Measurements from ENCODE around the gene PNLIPRP3. TPM values are rescaled to one million over a fixed set of nuclear protein-coding genes. Genes with fewer than 3 reads are reported as not detected.

Gene PNLIPRP3
- polyA plus RNA-seq, 1 of the 3 experiments (the other 2 are of a cell fraction) = not detected

DNA sequence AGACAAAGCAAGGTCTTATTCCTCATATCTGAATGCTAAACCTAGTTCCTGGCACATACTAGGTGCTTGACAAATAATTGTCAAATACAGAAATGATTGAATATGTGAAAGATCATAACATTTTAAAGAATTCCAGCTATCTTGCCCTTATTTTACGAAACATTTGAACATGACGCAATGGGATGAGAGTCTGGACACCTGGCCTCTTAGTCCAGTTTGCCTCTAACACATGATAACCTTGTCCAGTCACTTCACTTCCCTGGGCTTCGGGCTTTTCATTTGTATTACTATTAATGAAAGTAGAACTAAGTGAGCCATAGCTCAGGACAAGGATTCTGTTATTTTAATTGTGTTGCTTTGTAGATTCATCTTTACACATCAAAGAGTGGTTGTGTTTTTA lies 32.6 kb downstream of the PNLIPRP3 start:
- Histone ChIP-seq H3K27me3 (ENCODE audit: insufficient read depth) (no peaks in the 10 kb centered on the region), H3K9ac (no peak overlapping the region), H2AFZ (ENCODE audit: low read depth) (no peak overlapping the region), H3K4me3 (ENCODE audit: low read depth in 2 of 2, low read length in 1 of 2) (no peak overlapping the region), H3K9me2 (no peaks in the 10 kb centered on the region), H3K4me1 (ENCODE audit: control insufficient read depth in 1 of 2, insufficient read depth in 2 of 2, low read depth in 1 of 2, low read length in 1 of 2) (no peaks in the 10 kb centered on the region), H4K20me1 (ENCODE audit: insufficient read depth) (no peaks in the 10 kb centered on the region), H3K79me2 (ENCODE audit: insufficient read depth) (no peaks in the 10 kb centered on the region), H3K9me3 (no peaks in the 10 kb centered on the region), H3K4me2 (no peak overlapping the region), H3F3A (replicated peaks; ENCODE audit: insufficient read depth) (no peaks in the 10 kb centered on the region), H3K27ac (ENCODE audit: low read depth in 2 of 2, low read length in 1 of 2) (no peak overlapping the region), H3K36me3 (replicated peaks in 1 of 2; ENCODE audit: control insufficient read depth in 1 of 2, insufficient read depth in 2 of 2, low read length in 1 of 2) (no peaks in the 10 kb centered on the region)
- CTCF ChIA-PET = interaction anchor here (1.6 kb wide), 1 partner anchor 10 kb away, joined by 6 read pairs; no protein-coding TSS in a partner anchor
- POLR2A ChIA-PET = no interaction called here
- TF ChIP-seq JUND (IDR thresholded peaks at IDR 0.05) (no peak), RFX5 (IDR thresholded peaks at IDR 0.05; ENCODE audit: low read length) (no peak), RAD21 (IDR thresholded peaks at IDR 0.05; ENCODE audit: low read length) (no peak), FOXJ3 (CRISPR knock-in tag; IDR thresholded peaks at IDR 0.05) (no peak), MXI1 (IDR thresholded peaks at IDR 0.05; ENCODE audit: low read depth, low read length) (no peak), FOSL2 (IDR thresholded peaks at IDR 0.05; ENCODE audit: borderline replicate concordance, low read depth) (no peak), TCF12 (IDR thresholded peaks at IDR 0.05) (no peak), SIN3A (IDR thresholded peaks at IDR 0.05; ENCODE audit: borderline replicate concordance, low read depth, low read length) (no peak), CHD2 (IDR thresholded peaks at IDR 0.05; ENCODE audit: low read length, partially characterized antibody) (no peak), RXRA (IDR thresholded peaks at IDR 0.05; ENCODE audit: borderline replicate concordance, low read depth) (no peak), RCOR1 (IDR thresholded peaks at IDR 0.05; ENCODE audit: low read length) (no peak), NFIC (IDR thresholded peaks at IDR 0.05; ENCODE audit: borderline replicate concordance) (no peak), FOXM1 (IDR thresholded peaks at IDR 0.05; ENCODE audit: low read depth) (no peak), NRF1 (IDR thresholded peaks at IDR 0.05; ENCODE audit: low read depth, low read length) (no peak), MEF2A (IDR thresholded peaks at IDR 0.05; ENCODE audit: borderline replicate concordance, low read depth) (no peak), SMC3 (IDR thresholded peaks at IDR 0.05; ENCODE audit: low read depth, low read length) (no peak)
- TF ChIP-seq, protein P1, sequence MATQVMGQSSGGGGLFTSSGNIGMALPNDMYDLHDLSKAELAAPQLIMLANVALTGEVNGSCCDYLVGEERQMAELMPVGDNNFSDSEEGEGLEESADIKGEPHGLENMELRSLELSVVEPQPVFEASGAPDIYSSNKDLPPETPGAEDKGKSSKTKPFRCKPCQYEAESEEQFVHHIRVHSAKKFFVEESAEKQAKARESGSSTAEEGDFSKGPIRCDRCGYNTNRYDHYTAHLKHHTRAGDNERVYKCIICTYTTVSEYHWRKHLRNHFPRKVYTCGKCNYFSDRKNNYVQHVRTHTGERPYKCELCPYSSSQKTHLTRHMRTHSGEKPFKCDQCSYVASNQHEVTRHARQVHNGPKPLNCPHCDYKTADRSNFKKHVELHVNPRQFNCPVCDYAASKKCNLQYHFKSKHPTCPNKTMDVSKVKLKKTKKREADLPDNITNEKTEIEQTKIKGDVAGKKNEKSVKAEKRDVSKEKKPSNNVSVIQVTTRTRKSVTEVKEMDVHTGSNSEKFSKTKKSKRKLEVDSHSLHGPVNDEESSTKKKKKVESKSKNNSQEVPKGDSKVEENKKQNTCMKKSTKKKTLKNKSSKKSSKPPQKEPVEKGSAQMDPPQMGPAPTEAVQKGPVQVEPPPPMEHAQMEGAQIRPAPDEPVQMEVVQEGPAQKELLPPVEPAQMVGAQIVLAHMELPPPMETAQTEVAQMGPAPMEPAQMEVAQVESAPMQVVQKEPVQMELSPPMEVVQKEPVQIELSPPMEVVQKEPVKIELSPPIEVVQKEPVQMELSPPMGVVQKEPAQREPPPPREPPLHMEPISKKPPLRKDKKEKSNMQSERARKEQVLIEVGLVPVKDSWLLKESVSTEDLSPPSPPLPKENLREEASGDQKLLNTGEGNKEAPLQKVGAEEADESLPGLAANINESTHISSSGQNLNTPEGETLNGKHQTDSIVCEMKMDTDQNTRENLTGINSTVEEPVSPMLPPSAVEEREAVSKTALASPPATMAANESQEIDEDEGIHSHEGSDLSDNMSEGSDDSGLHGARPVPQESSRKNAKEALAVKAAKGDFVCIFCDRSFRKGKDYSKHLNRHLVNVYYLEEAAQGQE (IDR thresholded peaks at IDR 0.05; ENCODE audit: low read depth, low read length) = no peak
- 29% methylated on average over 3 of the region's 3 CpGs for WGBS (ENCODE audit: low lambda C conversion rate)
- DNase-seq = no peak

DNA sequence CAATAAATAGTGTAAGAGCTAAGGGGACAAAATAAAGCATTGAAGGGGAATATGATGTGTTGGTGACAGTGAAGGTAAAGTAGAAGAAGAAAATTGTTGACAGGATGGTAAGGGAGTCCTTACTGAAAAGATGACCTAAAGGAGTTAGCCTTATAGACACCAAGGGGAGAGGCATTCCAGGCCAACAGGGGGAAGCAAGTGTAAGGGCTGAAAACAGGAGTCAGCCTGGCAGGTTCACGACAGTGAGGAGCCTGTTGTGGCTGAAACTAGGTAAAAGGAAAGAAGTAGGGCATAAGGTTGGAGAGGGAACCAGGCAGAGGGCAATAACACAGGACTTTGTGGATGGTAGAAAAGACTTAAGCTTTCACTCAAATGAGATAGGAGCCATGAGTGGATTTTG lies 34.0 kb downstream of the PNLIPRP3 start:
- Histone ChIP-seq H3K4me3 (ENCODE audit: low read depth in 2 of 2, low read length in 1 of 2) (no peak overlapping the region), H3K36me3 (replicated peaks in 1 of 2; ENCODE audit: control insufficient read depth in 1 of 2, insufficient read depth in 2 of 2, low read length in 1 of 2) (no peaks in the 10 kb centered on the region), H3K4me2 (no peak overlapping the region), H3F3A (replicated peaks; ENCODE audit: insufficient read depth) (no peaks in the 10 kb centered on the region), H3K4me1 (ENCODE audit: control insufficient read depth in 1 of 2, insufficient read depth in 2 of 2, low read depth in 1 of 2, low read length in 1 of 2) (no peaks in the 10 kb centered on the region), H3K27me3 (ENCODE audit: insufficient read depth) (no peaks in the 10 kb centered on the region), H3K9me3 (no peaks in the 10 kb centered on the region), H3K9me2 (no peaks in the 10 kb centered on the region), H3K9ac (no peak overlapping the region), H4K20me1 (ENCODE audit: insufficient read depth) (no peaks in the 10 kb centered on the region), H2AFZ (ENCODE audit: low read depth) (no peak overlapping the region), H3K79me2 (ENCODE audit: insufficient read depth) (no peaks in the 10 kb centered on the region), H3K27ac (ENCODE audit: low read depth in 2 of 2, low read length in 1 of 2) (no peak overlapping the region)
- ChIA-PET CTCF (no interaction called here), POLR2A (no interaction called here)
- TF ChIP-seq, protein P2, sequence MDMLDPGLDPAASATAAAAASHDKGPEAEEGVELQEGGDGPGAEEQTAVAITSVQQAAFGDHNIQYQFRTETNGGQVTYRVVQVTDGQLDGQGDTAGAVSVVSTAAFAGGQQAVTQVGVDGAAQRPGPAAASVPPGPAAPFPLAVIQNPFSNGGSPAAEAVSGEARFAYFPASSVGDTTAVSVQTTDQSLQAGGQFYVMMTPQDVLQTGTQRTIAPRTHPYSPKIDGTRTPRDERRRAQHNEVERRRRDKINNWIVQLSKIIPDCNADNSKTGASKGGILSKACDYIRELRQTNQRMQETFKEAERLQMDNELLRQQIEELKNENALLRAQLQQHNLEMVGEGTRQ (IDR thresholded peaks at IDR 0.05; ENCODE audit: borderline replicate concordance, low read depth, low read length) = no peak
- no peak for TF ChIP-seq TEAD4 (IDR thresholded peaks at IDR 0.05; ENCODE audit: borderline replicate concordance, insufficient read depth)
- TF ChIP-seq, protein P3, sequence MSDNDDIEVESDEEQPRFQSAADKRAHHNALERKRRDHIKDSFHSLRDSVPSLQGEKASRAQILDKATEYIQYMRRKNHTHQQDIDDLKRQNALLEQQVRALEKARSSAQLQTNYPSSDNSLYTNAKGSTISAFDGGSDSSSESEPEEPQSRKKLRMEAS (IDR thresholded peaks at IDR 0.05; ENCODE audit: low read depth) = no peak
- TF ChIP-seq JUND (IDR thresholded peaks at IDR 0.05) = no peak
- no peak for TF ChIP-seq GATA2 (CRISPR knock-in tag; IDR thresholded peaks at IDR 0.05)
- TF ChIP-seq YY1 (IDR thresholded peaks at IDR 0.05; ENCODE audit: low read depth) = no peak
- TF ChIP-seq ELF1 (IDR thresholded peaks at IDR 0.05) = no peak
- no peak for TF ChIP-seq FOXJ3 (CRISPR knock-in tag; IDR thresholded peaks at IDR 0.05)
- no peak for TF ChIP-seq POLR2AphosphoS5 (IDR thresholded peaks at IDR 0.05; ENCODE audit: low read depth, low read length)
- no peak for TF ChIP-seq CHD2 (IDR thresholded peaks at IDR 0.05; ENCODE audit: low read length, partially characterized antibody)
- no peak for TF ChIP-seq FOSL2 (IDR thresholded peaks at IDR 0.05; ENCODE audit: borderline replicate concordance, low read depth)
- WGBS (ENCODE audit: low lambda C conversion rate) = 7% methylated on average over 1 of the region's 1 CpG
- no peak for DNase-seq
